Measurements from ENCODE around the gene NADSYN1. TPM values are rescaled to one million over a fixed set of nuclear protein-coding genes. Genes with fewer than 3 reads are reported as not detected.

The NADSYN1 gene
- total and polyA plus RNA-seq, 8 donors: 28.0 to 320 (median 65.2) TPM

DNA sequence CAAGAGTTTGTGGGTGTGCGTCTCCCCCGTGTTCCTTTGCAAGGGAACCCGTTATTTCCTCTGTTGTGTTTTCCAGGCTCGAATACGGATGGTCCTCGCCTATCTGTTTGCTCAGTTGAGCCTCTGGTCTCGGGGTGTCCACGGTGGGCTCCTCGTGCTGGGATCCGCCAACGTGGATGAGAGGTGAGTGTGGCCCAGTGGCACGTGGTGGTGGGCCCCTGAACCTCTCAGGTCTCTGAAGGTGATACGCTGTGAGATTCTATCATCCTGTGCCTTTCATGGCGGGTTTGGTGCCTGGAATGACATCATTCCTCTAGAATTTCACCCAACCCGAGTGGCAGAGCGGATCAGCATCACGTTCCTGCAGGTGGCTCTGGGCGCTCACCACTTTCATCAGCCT, 32.5 kb downstream of the NADSYN1 start:
- WGBS, 5 donors: 95 to 97% (median 96%) methylated on average over 18 of the region's 18 CpGs
- H3K36me3 ChIP-seq: peaks cover 47 to 97% (median 96%) of the 10 kb centered on the region in 4 donors
- H3K27me3 ChIP-seq: no peaks in the 10 kb centered on the region
- DNase-seq: no peak
- TF ChIP-seq POLR2A (IDR thresholded peaks at IDR 0.05) (no peak), POLR2AphosphoS5 (IDR thresholded peaks at IDR 0.05) (no peak), EP300 (IDR thresholded peaks at IDR 0.05) (no peak)
- TF ChIP-seq, protein P1, sequence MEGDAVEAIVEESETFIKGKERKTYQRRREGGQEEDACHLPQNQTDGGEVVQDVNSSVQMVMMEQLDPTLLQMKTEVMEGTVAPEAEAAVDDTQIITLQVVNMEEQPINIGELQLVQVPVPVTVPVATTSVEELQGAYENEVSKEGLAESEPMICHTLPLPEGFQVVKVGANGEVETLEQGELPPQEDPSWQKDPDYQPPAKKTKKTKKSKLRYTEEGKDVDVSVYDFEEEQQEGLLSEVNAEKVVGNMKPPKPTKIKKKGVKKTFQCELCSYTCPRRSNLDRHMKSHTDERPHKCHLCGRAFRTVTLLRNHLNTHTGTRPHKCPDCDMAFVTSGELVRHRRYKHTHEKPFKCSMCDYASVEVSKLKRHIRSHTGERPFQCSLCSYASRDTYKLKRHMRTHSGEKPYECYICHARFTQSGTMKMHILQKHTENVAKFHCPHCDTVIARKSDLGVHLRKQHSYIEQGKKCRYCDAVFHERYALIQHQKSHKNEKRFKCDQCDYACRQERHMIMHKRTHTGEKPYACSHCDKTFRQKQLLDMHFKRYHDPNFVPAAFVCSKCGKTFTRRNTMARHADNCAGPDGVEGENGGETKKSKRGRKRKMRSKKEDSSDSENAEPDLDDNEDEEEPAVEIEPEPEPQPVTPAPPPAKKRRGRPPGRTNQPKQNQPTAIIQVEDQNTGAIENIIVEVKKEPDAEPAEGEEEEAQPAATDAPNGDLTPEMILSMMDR (IDR thresholded peaks at IDR 0.05): no peak
- peaks cover 0 to 6% (median under 1%) of the 10 kb centered on the region in 4 donors for H3K4me1 ChIP-seq
- intact Hi-C loops (cut with DNase I; ENCODE audit: low total_unique reads): no loop called here
- H3K4me3 ChIP-seq: no peak overlapping the region
- no peaks in the 10 kb centered on the region for H3K9me3 ChIP-seq
- no peak overlapping the region for H3K27ac ChIP-seq

DNA sequence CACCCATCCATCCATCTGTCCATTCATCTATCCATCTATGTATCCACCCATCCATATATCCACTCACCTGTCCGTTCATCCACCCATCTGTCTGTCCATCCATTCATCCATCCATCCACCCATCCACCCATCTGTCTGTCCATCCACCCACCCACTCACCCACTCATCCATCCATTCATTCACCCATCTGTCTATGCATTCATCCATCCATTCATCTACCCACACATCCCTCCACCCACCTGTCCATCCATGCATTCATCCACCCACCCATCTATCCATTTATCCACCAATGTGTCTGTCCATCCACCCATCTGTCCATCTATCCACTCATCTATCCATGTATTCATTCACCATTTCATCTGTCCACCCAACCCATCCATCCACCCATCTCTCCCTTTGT, 33.3 kb downstream of the NADSYN1 start:
- Histone ChIP-seq H3K36me3 (peaks cover 52 to 97% (median 96%) of the 10 kb centered on the region in 4 donors), H3K27me3 (no peaks in the 10 kb centered on the region), H3K9me3 (no peaks in the 10 kb centered on the region), H3K27ac (no peak overlapping the region), H3K4me3 (no peak overlapping the region), H3K4me1 (no peaks in the 10 kb centered on the region)
- no peak for DNase-seq
- TF ChIP-seq EP300 (IDR thresholded peaks at IDR 0.05) (no peak), POLR2A (IDR thresholded peaks at IDR 0.05) (no peak)
- 96 to 100% (median 100%) methylated on average over 1 of the region's 1 CpG for WGBS, 5 donors
- intact Hi-C loops (cut with DNase I; ENCODE audit: low total_unique reads): no loop called here

DNA sequence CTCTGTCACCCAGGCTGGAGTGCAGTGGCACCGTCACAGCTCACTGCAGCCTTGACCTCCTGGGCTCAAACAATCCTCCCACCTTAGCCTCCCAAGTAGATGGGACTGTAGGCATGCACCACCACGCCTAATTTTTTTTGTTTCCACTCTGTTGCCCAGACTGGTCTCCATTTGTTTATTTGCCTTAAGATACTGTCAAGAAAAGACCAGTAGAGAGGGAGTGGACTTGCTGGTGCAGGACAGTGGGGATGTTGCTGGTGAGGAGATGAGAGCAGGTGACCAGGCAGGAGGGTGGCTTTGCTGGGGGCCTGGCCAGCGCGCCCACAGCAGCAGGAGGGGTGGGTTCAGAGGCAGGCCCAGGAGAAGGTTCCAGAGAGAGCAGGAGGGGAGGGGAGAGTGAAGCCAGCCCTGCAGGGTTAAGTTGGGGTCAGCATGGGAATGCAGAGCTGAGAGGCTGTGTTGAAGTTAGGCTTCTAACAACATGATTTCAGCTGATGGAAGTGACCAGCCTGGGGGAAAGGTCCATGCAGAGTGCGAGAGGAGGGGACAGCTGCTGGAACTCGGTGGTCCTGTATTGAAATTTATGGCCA, 35.8 kb downstream of the NADSYN1 start:
- intact Hi-C loops (cut with DNase I; ENCODE audit: low total_unique reads): no loop called here
- Histone ChIP-seq H3K27me3 (no peaks in the 10 kb centered on the region), H3K4me3 (no peak overlapping the region), H3K27ac (no peak overlapping the region), H3K36me3 (peaks cover 51 to 98% (median 95%) of the 10 kb centered on the region in 4 donors), H3K4me1 (no peaks in the 10 kb centered on the region), H3K9me3 (no peaks in the 10 kb centered on the region)
- TF ChIP-seq EP300 (IDR thresholded peaks at IDR 0.05): no peak
- no peak for TF ChIP-seq POLR2A (IDR thresholded peaks at IDR 0.05)
- no peak for TF ChIP-seq POLR2AphosphoS5 (IDR thresholded peaks at IDR 0.05)
- TF ChIP-seq, protein P1 (IDR thresholded peaks at IDR 0.05): no peak
- WGBS, 5 donors: 80 to 89% (median 84%) methylated on average over 6 of the region's 6 CpGs
- no peak for DNase-seq

DNA sequence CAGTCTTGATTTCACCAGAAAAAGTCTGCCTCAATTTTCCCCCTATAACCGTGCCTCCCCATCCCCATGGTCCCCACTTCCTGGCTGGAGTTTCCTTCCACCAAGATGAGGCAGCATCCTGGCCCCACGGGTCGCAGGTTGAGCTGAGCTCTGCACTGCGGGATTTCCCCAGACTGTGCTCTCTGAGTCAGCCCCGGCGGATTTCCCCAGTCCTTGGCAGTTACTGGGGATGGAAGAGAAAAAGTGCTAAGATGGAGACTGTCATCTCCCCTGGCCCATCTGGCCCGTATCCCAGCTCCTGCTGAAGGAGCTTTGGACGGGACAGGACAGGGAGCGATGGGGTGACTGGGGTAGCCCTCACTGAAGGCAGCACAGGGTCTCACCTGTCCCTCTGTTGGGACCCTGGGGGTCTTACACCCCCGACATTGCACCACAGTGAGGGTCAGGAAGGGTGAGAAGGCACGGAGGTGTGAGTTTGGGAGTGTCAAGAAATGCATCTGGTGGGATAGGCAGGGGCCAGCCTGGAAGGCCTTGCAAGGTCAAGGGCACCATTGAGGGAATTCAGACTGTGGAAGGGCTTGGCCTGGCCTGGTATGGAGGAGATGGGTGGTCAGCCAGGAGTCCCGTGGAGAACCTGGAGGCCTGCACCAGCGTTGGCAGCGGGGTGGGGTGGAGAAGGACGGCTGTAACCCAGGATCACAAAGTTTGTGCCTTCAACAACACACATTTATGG, 36.5 kb downstream of the NADSYN1 start:
- TF ChIP-seq, protein P1 (IDR thresholded peaks at IDR 0.05): no peak
- TF ChIP-seq POLR2A (IDR thresholded peaks at IDR 0.05) (no peak), EP300 (IDR thresholded peaks at IDR 0.05) (no peak), POLR2AphosphoS5 (IDR thresholded peaks at IDR 0.05) (no peak)
- Histone ChIP-seq H3K4me1 (no peaks in the 10 kb centered on the region), H3K4me3 (no peak overlapping the region), H3K36me3 (peaks cover 44 to 98% (median 95%) of the 10 kb centered on the region in 4 donors), H3K9me3 (no peaks in the 10 kb centered on the region), H3K27me3 (no peaks in the 10 kb centered on the region), H3K27ac (no peak overlapping the region)
- intact Hi-C loops (cut with DNase I; ENCODE audit: low total_unique reads): no loop called here
- WGBS, 5 donors: 70 to 83% (median 77%) methylated on average over 15 of the region's 15 CpGs
- DNase-seq: peak; percentile 21 to 29

All from stomach (tissue), 9 donors.